ENCODE results near the gene DNAH8.

DNA sequence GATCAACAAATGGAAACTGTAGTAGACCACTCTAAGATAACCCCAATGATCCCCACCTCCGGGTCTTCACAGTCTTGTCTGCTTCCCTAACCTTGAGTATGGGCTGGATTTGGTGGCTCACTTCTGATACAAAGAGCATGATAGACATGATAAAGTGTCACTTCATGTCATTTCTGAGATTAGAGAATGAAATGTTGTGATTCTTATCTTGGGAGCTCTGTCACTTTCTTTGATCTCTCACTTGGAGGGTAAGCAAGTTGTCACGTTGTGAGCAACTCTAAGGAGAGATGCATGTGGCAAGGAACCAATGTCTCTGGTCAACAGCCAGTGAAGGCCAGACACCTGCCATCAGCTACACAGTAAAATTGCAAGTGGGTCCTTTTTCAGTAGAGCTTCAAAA, 9.2 kb upstream of the DNAH8 start:
- TF ChIP-seq, protein P1, sequence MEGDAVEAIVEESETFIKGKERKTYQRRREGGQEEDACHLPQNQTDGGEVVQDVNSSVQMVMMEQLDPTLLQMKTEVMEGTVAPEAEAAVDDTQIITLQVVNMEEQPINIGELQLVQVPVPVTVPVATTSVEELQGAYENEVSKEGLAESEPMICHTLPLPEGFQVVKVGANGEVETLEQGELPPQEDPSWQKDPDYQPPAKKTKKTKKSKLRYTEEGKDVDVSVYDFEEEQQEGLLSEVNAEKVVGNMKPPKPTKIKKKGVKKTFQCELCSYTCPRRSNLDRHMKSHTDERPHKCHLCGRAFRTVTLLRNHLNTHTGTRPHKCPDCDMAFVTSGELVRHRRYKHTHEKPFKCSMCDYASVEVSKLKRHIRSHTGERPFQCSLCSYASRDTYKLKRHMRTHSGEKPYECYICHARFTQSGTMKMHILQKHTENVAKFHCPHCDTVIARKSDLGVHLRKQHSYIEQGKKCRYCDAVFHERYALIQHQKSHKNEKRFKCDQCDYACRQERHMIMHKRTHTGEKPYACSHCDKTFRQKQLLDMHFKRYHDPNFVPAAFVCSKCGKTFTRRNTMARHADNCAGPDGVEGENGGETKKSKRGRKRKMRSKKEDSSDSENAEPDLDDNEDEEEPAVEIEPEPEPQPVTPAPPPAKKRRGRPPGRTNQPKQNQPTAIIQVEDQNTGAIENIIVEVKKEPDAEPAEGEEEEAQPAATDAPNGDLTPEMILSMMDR (IDR thresholded peaks at IDR 0.05), result no peak
- TF ChIP-seq POLR2A (IDR thresholded peaks at IDR 0.05), result no peak
